Stimulated activated naive B cell treated with anti-CD40 and anti-IgM and Interleukin-4, amounts not matched to agents 10 μg/mL and 1 μg/mL and 100 μg/mL, for 72 hours (primary cell): ENCODE data around the gene STX17.
"Not testable (repeated sequence)": the region's sequence is repeated elsewhere in the genome, so short reads cannot be mapped to it uniquely, and the experiment has no call there.

Experiments used
- ATAC-seq, 2 donors: fragments of 150-1000 bp; cut with Tn5 transposase; replicated peaks; 2 replicates each; pipeline ENCODE4 v1.10.0; 2021; ENCODE audit warnings: moderate library complexity in 1 of 2
- DNase-seq: peaks from one replicate; pipeline ENCODE4 v3.0.0; 2021
- H3K27ac Mint-ChIP-seq: one replicate; pipeline ENCODE4 v1.8.0; 2022; ENCODE audit warnings: mild to moderate bottlenecking, mixed read lengths
- H3K27me3 Mint-ChIP-seq, 2 donors: one replicate each; pipeline ENCODE4 v1.8.0; 2022; ENCODE audit warnings: mixed read lengths in 2 of 2
- H3K36me3 Mint-ChIP-seq, 2 donors: one replicate each; pipeline ENCODE4 v1.8.0; 2022; ENCODE audit warnings: mixed read lengths in 2 of 2, mild to moderate bottlenecking in 1 of 2
- H3K4me1 Mint-ChIP-seq, 2 donors: one replicate each; pipeline ENCODE4 v1.8.0; 2022; ENCODE audit warnings: mixed read lengths in 2 of 2, mild to moderate bottlenecking in 1 of 2
- H3K4me3 Mint-ChIP-seq, 2 donors: one replicate each; pipeline ENCODE4 v1.8.0; 2022; ENCODE audit warnings: mild to moderate bottlenecking in 2 of 2, mixed read lengths in 2 of 2, moderate library complexity in 1 of 2
- H3K9me3 Mint-ChIP-seq, 2 donors: one replicate each; pipeline ENCODE4 v1.8.0; 2022; ENCODE audit warnings: mixed read lengths in 2 of 2, mild to moderate bottlenecking in 1 of 2

The STX17 gene

DNA sequence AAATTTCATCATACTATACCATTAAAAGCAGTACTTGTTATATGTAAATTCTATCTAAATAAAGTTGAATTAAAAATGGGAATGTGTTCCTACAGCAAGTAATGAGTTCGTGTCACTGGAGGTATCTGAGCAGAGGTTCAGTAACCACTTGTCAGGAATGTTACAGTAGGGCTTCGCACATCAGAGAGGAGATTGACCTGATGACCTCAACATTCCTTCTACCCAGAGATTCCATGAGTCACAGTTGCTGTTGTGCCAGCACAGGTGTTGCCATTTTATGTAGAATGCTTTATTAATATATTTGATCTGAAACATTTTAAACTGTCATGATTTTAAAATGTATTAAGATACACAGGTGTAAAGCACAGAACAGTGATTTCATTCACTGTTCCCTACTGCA lies 60.3 kb downstream of the STX17 start:
- no peaks in the 10 kb centered on the region for H3K9me3 Mint-ChIP-seq
- no peak overlapping the region for H3K27ac Mint-ChIP-seq
- no peak for DNase-seq
- H3K27me3 Mint-ChIP-seq: no peaks in the 10 kb centered on the region
- ATAC-seq: no peak
- no peaks in the 10 kb centered on the region for H3K4me1 Mint-ChIP-seq
- no peak overlapping the region for H3K4me3 Mint-ChIP-seq
- H3K36me3 Mint-ChIP-seq: peaks cover 19 to 51% of the 10 kb centered on the region in 2 donors

DNA sequence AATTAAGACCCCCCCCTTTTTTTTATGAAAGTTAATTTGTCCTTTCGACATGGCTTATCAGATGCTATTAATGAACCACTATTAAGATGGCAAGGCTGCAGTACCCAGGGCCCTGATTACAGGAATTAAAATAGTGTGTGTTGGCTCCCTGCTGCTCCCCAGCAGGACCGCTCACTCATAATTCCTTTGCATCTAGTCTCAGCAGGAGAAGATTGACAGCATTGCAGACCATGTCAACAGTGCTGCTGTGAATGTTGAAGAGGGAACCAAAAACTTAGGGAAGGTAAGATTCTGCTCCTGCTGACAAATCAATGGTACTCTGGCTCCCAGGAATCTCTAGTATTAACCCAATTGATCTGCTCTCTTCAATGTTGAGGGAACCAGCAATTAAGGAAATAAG lies 61.0 kb downstream of the STX17 start:
- peaks cover 19 to 47% of the 10 kb centered on the region in 2 donors for H3K36me3 Mint-ChIP-seq
- H3K4me3 Mint-ChIP-seq: no peak overlapping the region
- H3K27me3 Mint-ChIP-seq: no peaks in the 10 kb centered on the region
- DNase-seq (no peak), ATAC-seq (no peak)
- H3K27ac Mint-ChIP-seq: no peak overlapping the region
- no peaks in the 10 kb centered on the region for H3K9me3 Mint-ChIP-seq
- no peaks in the 10 kb centered on the region for H3K4me1 Mint-ChIP-seq

DNA sequence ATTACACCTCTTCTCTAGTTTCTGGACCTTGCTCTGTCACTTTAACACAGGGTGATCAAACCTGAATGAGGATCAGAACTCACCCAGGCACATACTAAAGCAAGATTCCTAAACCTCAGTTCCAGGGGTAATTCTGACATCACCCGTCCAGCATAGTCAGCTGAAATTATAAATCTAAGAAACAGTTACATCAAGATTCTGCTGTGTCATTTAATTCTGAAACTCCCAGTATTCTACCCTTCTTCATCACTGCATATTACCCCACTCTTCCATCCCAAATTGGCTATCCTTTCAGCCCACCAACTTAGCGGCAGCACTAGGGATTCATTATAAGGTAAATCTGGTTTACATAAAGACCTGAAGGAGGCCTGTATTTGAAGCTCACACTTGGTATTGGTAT lies 64.0 kb downstream of the STX17 start:
- Mint-ChIP-seq H3K27me3 (no peaks in the 10 kb centered on the region), H3K4me3 (no peak overlapping the region), H3K9me3 (no peaks in the 10 kb centered on the region), H3K27ac (no peak overlapping the region), H3K36me3 (peaks cover 15 to 55% of the 10 kb centered on the region in 2 donors), H3K4me1 (no peaks in the 10 kb centered on the region)
- DNase-seq: no peak
- ATAC-seq: no peak

DNA sequence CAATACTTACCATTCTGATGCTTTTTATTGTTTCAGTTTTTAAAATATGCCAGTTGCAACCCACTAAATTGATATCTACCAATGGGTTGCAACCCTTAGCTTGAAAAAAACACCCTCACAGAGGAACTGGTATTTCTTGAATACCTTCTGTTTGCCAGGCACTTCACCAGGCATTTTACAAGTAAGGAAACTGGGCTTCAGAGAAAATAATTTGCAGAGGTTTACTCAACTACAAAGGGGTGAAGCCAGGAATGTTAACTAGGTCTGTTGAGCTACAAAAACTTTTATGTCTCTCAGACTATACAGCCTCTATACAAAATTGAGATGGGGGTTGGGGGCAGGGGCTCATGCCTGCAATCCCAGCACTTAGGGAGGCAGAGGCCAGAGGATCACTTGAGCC lies 65.0 kb downstream of the STX17 start:
- peaks cover 18 to 54% of the 10 kb centered on the region in 2 donors for H3K36me3 Mint-ChIP-seq
- no peak overlapping the region for H3K27ac Mint-ChIP-seq
- H3K27me3 Mint-ChIP-seq: no peaks in the 10 kb centered on the region
- no peak overlapping the region for H3K4me3 Mint-ChIP-seq
- ATAC-seq (no peak), DNase-seq (no peak)
- H3K4me1 Mint-ChIP-seq: no peaks in the 10 kb centered on the region
- H3K9me3 Mint-ChIP-seq: no peaks in the 10 kb centered on the region

DNA sequence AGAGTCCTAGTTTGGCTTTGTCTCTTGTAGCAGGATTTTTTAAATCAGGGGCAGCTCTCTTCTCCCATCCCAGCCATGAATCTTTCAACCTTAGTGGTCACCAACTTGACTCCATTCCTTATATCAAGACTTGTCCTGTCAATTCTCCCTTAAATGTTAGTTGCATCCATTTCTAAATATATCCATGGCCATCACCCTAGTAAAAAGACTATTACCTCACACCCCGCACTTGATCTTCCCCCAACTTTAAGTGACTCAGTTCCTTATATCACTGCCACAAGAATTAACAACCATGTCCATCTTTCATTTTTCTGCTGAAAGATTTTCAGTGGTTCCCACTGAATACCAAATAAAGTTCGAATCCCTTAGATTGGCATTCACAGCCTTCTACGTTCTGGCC lies 67.0 kb downstream of the STX17 start:
- H3K36me3 Mint-ChIP-seq: peaks cover 14 to 44% of the 10 kb centered on the region in 2 donors
- no peak for DNase-seq

DNA sequence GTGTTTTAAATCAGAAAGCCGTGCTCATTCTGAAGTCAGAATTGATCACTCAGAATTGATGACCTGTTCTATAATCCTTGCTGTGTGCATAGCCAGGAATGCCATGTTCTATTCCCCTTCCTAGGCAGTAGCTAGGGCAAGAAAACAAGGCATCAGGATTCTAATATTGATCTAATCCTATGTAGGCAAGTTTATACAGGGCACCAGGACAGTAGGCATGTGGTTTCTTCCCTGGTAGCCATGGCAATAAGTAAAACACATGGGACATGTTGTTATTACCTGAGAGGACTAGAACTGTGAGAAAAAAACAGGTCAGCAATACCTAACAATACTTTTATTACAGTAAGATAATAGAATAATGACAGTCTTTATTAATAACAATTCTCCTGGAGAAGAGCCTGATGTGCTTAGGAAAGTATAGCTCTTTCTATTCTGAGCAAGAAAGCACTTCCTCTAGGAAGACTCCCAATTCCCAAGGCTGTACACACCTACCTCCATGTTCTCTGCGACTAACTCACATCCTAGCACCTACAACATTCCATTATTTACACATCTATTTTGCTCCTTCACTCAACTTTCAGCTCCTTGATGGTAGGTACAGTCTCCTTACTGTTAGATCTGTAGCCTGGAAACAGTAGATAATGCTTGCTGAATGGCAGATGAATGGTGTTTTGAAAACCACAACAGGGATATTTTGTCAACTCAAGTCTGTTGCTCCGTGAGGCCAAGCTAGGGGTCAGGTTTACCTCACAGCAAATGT lies 70.8 kb downstream of the STX17 start:
- no peak for ATAC-seq
- Mint-ChIP-seq H3K9me3 (no peaks in the 10 kb centered on the region), H3K27ac (no peak overlapping the region), H3K4me1 (peaks cover 0 to 2% of the 10 kb centered on the region in 2 donors), H3K36me3 (peaks cover 10 to 35% of the 10 kb centered on the region in 2 donors), H3K4me3 (no peak overlapping the region), H3K27me3 (no peaks in the 10 kb centered on the region)
- DNase-seq: no peak

More for the DNA sequence above, 67.0 kb downstream of the STX17 start:
- H3K9me3 Mint-ChIP-seq: no peaks in the 10 kb centered on the region
- no peaks in the 10 kb centered on the region for H3K4me1 Mint-ChIP-seq
- no peak overlapping the region for H3K4me3 Mint-ChIP-seq
- no peak overlapping the region for H3K27ac Mint-ChIP-seq
- no peak for ATAC-seq
- no peaks in the 10 kb centered on the region for H3K27me3 Mint-ChIP-seq

DNA sequence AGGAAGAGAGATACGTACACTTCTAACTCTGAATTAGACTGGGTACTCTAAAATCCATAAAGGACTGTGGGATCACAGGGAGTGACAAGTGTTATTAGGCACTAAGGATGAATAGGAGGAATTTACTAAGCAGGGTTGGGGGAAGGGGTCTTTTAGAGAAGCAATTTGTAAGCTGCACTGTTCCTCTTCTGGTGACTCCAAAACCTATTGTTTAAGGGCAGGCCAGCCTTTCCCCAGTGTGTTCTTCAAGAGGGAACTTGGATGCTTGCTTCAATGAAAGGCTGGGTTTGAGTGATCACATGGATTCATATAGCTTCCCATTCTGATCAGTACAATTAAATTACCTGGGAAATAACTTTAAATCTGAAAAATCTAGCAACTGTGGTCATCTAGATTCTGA lies 71.8 kb downstream of the STX17 start:
- Mint-ChIP-seq H3K27me3 (no peaks in the 10 kb centered on the region), H3K4me1 (peaks cover 0 to 2% of the 10 kb centered on the region in 2 donors), H3K9me3 (no peaks in the 10 kb centered on the region), H3K27ac (no peak overlapping the region), H3K36me3 (peaks cover 10 to 37% of the 10 kb centered on the region in 2 donors), H3K4me3 (no peak overlapping the region)
- no peak for DNase-seq
- ATAC-seq: no peak

DNA sequence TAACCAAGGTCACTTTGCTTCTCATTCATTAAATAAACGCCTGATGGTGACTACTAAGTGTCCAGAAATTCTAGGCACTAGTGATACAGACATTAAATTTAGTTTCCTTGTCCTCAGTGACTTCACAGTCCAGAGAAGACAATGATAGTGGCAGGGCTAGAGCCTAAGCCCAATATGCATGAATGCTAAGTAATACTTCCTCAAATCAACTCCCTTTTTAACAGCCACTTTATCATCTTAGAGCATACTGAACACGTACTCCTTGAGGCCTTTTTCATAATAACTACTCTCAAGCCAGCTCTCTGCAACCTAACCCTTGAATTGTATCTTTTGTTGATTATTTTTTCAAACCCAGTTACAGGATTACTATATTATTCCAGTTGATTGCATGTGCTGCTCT lies 74.1 kb downstream of the STX17 start:
- Mint-ChIP-seq H3K4me3 (no peak overlapping the region), H3K27me3 (no peaks in the 10 kb centered on the region), H3K27ac (no peak overlapping the region), H3K4me1 (peaks cover 0 to 2% of the 10 kb centered on the region in 2 donors), H3K36me3 (peaks cover 5 to 20% of the 10 kb centered on the region in 2 donors), H3K9me3 (no peaks in the 10 kb centered on the region)
- DNase-seq (no peak), ATAC-seq (peak in 1 of 2 donors; percentile 27)

DNA sequence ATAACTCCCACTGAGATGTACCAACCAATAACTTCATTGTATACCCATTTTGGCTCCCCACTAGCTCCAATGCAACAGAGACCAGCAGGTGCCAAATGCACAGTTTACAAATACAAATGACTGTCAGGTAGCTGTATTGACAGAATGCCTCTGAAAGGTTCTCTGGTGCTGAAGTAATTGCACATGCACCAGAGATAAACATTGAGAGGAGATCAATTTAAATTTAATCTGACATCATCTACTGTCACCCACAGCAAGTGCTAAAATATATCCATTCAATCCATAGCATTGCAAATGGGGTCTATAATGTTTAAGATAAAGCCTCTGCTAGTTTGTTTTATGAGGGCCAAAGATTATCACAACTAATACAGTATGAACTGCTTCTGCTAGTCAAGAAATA lies 80.2 kb downstream of the STX17 start:
- Mint-ChIP-seq H3K27ac (no peak overlapping the region), H3K36me3 (peaks cover 33 to 46% of the 10 kb centered on the region in 2 donors), H3K27me3 (no peaks in the 10 kb centered on the region), H3K4me3 (no peak overlapping the region), H3K9me3 (peaks cover 8 to 11% of the 10 kb centered on the region in 2 donors), H3K4me1 (peaks cover 0 to 7% of the 10 kb centered on the region in 2 donors)
- DNase-seq (no peak), ATAC-seq (no peak)

DNA sequence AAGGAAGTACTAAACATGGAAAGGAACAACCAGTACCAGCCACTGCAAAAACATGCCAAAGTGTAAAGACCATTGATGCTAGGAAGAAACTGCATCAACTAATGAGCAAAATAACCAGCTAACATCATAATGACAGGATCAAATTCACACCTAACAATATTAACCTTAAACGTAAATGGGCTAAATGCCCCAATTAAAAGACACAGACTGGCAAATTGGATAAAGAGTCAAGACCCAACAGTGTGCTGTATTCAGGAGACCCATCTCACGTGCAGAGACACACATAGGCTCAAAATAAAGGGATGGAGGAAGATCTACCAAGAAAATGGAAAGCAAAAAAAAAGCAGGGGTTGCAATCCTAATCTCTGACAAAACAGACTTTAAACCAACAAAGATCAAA lies 84.1 kb downstream of the STX17 start:
- not testable (repeated sequence) for DNase-seq, ATAC-seq, H3K4me3 Mint-ChIP-seq, H3K27me3 Mint-ChIP-seq, H3K27ac Mint-ChIP-seq, H3K4me1 Mint-ChIP-seq
- H3K9me3 Mint-ChIP-seq: peaks cover 17 to 18% of the 10 kb centered on the region in 2 donors
- H3K36me3 Mint-ChIP-seq: peaks cover 61 to 73% of the 10 kb centered on the region in 2 donors

DNA sequence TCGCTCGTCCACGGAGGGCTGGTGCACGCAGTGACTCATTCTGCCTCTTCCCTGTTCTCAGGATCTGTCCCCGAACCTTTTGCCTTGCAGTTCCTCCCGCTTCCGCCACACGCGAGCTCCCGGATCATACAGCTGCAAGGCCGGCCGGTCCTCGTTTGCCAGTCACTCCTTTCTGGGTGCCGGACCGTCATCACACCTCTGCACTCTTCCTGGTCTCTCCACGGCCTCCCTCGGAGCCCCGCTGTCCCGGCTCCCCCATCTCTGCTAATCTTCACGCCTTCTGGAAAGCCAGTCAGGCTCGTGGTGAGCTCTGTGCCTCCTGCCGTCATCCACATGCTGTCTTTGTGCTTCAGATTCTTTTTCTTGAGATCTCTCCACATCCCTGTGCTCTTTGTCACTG lies 91.8 kb downstream of the STX17 start:
- H3K36me3 Mint-ChIP-seq: peaks cover 60 to 81% of the 10 kb centered on the region in 2 donors
- no peak overlapping the region for H3K4me3 Mint-ChIP-seq
- H3K27ac Mint-ChIP-seq: no peak overlapping the region
- DNase-seq (no peak), ATAC-seq (no peak)
- H3K4me1 Mint-ChIP-seq: peaks cover 0 to 4% of the 10 kb centered on the region in 2 donors
- no peaks in the 10 kb centered on the region for H3K27me3 Mint-ChIP-seq
- peaks cover 11 to 16% of the 10 kb centered on the region in 2 donors for H3K9me3 Mint-ChIP-seq

DNA sequence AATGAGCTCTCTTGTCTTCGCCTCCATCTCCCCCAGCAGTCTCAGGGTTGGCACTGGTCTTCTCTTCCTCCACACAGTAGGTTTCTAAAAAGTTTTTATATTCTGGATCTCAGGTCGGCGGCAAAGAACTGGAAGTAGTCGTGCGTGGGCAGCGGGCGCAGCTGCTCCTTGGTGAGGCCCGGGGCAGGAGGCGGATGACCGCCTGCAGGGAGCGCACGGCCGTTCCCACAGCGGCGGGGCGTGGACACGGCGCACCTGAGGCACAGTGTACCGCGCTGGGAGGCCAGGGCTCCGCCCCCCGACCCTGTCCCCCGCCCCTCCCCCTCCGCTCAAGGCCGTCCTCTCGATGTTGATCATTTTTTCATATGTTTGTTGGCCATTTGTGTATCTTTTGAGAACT lies 92.4 kb downstream of the STX17 start:
- H3K27ac Mint-ChIP-seq: peak overlapping the region; percentile 57

DNA sequence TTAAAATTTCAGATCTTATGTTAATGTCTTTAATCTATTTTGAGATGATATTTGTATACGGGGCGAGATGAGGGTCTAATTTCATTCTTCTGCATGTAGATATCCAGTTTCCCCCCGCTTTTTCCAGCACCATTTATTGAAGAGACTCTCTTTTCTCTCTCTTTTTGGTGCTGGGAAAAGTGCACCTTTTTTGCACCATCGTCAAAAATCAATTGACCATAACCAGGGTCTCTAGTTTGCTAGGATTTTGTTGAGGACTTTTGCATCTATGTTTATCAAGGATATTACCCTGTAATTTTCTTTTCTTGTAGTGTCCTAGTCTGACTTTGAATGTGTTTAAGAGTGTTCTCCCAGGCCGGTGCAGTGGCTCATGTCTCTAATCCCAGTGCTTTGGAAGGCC lies 93.3 kb downstream of the STX17 start:
- no peaks in the 10 kb centered on the region for H3K27me3 Mint-ChIP-seq
- H3K36me3 Mint-ChIP-seq: peaks cover 59 to 80% of the 10 kb centered on the region in 2 donors
- H3K27ac Mint-ChIP-seq: no peak overlapping the region
- ATAC-seq: no peak
- H3K4me1 Mint-ChIP-seq: peaks cover 0 to 4% of the 10 kb centered on the region in 2 donors
- DNase-seq: no peak
- no peak overlapping the region for H3K4me3 Mint-ChIP-seq
- peaks cover 6 to 12% of the 10 kb centered on the region in 2 donors for H3K9me3 Mint-ChIP-seq

More for the DNA sequence above, 92.4 kb downstream of the STX17 start:
- H3K36me3 Mint-ChIP-seq: peaks cover 62 to 82% of the 10 kb centered on the region in 2 donors
- ATAC-seq (no peak), DNase-seq (no peak)
- peaks cover 8 to 16% of the 10 kb centered on the region in 2 donors for H3K9me3 Mint-ChIP-seq
- no peaks in the 10 kb centered on the region for H3K27me3 Mint-ChIP-seq
- H3K4me3 Mint-ChIP-seq: no peak overlapping the region
- H3K4me1 Mint-ChIP-seq: peaks cover 0 to 4% of the 10 kb centered on the region in 2 donors

DNA sequence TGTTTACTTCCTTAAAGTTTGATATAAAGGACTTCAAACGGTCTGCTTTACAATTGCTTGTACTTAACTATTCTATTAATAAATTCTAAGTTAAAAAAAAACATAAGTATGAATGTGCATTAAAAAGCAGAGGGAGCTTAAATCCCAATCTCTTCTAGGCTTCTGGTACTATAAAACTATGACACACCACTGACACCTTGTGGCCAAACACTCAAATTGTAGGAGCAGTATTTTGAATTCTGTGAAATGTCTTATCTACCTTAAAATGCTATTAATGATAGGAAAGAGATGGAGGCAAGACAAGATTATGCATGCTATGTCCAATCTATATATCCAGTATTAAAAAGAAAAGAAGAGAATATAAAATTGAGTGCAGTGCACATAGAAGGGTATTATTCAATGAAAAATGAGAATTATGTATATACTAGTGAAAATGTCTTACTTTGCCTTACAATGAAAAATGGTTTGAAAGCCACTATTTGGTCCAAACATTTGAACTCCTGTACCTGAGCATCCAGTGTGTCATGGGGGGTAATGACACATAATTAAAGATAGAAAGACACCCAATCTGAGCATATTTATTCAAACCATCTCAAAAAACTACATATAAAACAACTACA lies 104.7 kb downstream of the STX17 start:
- Mint-ChIP-seq H3K4me3 (no peak overlapping the region), H3K36me3 (peaks cover 25 to 43% of the 10 kb centered on the region in 2 donors), H3K4me1 (peaks cover 0 to 2% of the 10 kb centered on the region in 2 donors), H3K27ac (no peak overlapping the region), H3K9me3 (peaks cover 2 to 6% of the 10 kb centered on the region in 2 donors), H3K27me3 (no peaks in the 10 kb centered on the region)
- DNase-seq (no peak), ATAC-seq (peak in 1 of 2 donors; percentile 52)

DNA sequence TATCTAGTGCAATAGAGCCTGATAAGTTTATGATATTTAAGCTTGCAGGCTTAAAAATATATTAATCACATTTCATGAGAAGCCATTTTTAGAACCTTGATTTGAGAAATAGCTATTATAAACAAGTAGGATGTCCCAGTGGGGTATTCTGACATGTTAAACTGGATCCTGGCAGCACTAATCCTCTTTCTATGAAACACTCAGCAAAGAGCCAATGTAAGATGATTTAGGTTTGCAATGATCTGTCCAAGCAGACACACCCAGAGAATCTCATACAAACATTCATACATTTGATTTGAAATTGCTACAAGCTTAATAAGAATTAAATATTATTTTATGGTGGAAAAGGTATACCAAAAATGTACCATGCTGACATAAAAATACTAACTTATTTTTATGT lies 105.8 kb downstream of the STX17 start:
- Mint-ChIP-seq H3K9me3 (peaks cover 2 to 6% of the 10 kb centered on the region in 2 donors), H3K27me3 (no peaks in the 10 kb centered on the region), H3K4me3 (no peak overlapping the region), H3K36me3 (peaks cover 24 to 40% of the 10 kb centered on the region in 2 donors), H3K27ac (no peak overlapping the region), H3K4me1 (peaks cover 0 to 2% of the 10 kb centered on the region in 2 donors)
- no peak for ATAC-seq
- no peak for DNase-seq
